Stimulated activated CD8-positive, alpha-beta memory T cell treated with anti-CD3 and anti-CD28 coated beads, Interleukin-12 subunit alpha, Interleukin-12 subunit beta, amount 100 ng/mL, for 24 hours (primary cell): ENCODE data around the gene USF2.

Experiments
- DNase-seq: peaks from one replicate; pipeline ENCODE4 v3.0.0-alpha.2; 2020; ENCODE audit errors: extremely low read depth

The USF2 gene

DNA sequence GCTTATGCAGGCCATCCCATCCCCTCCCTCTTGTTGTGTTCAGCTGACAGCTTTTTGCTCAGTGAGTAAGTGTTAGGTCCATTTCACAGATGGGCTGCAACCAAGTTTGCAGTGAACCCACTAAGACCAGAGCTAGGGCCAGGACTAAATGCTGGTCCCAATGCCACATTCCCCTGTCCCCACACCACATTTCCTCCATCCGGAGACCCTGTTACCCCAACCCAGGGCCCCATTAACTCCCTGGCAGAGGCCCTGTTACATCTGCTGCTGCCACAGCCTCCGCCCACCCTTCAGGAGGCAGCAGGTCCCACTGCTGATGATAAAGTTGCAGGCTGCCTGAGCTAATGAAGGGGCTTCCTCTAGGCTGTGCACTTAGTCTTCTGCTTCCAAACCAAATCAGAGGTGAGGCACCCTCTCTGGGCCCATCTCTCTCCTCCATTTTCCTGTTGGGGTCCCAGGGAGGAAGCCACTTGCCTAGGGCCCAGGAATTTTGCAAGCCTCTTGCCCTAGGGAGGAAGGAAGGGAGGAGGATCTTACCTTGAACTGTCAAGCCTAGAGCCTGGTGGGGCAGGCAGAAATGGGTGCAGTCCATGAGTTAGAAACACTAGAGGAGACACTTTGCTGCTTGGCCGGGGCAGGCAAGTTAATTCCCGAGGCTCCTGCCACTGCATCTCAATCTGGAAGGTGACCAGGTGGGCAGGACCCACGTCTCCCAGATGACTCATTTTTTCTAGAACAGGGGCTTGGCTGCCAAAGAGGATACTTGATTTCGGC, 3.4 kb upstream of the USF2 start:
- DNase-seq: no peak

DNA sequence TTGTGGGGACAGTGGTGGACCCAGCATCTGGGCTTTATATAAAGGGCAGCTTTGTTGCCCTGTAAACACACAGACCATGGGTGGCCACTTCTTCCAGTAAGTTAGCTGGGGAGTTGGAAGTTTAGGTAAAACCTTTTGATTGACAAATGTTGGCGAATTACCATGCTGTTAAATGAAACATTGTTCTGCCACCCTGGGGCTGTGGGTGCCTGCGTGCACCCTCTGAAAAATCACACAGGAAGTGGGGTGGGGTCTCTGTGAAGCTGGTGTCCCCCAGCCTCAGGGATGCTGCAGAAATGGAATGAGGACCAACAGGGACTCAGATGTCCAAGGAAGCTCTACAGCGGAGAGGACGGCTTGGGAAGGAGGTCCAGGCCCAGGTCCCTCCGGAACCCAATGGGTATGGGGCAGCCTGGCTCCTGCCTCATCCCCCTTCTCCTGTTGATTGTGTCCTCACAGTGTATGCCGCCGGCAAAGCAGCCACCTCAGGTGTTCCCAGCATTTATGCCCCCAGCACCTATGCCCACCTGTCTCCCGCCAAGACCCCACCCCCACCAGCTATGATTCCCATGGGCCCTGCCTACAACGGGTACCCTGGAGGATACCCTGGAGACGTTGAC, 2.8 kb upstream of the USF2 start:
- DNase-seq: no peak

DNA sequence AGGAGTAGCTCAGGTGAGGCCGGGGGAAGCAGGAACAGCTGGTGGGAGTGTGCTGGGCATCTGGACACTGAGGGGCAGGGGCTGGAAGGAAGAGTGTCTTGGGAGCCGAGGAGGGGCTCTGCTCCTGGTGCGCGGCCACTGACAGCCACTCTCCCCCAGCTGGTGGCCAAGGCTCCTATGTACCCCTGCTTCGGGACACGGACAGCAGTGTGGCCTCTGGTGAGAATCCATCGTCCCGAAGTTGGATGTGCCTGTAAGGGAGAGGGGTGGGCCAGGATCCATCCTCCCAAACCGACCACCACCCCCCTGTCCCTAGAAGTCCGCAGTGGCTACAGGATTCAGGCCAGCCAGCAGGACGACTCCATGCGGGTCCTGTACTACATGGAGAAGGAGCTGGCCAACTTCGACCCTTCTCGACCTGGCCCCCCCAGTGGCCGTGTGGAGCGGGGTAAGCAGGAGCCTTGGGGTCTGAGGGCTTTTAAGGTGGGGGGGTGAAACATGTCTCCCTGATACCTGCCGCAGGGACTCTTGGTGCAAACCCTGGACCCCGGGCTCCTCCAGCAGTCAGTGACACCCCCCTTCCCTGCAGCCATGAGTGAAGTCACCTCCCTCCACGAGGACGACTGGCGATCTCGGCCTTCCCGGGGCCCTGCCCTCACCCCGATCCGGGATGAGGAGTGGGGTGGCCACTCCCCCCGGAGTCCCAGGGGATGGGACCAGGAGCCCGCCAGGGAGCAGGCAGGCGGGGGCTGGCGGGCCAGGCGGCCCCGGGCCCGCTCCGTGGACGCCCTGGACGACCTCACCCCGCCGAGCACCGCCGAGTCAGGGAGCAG, 2.0 kb upstream of the USF2 start:
- no peak for DNase-seq

DNA sequence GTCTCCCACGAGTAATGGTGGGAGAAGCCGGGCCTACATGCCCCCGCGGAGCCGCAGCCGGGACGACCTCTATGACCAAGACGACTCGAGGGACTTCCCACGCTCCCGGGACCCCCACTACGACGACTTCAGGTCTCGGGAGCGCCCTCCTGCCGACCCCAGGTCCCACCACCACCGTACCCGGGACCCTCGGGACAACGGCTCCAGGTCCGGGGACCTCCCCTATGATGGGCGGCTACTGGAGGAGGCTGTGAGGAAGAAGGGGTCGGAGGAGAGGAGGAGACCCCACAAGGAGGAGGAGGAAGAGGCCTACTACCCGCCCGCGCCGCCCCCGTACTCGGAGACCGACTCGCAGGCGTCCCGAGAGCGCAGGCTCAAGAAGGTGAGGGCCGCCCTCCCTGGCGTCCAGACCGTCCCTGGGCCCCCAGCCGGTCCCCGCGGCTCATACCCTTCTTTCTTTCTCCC, 1.4 kb upstream of the USF2 start:
- DNase-seq: no peak

DNA sequence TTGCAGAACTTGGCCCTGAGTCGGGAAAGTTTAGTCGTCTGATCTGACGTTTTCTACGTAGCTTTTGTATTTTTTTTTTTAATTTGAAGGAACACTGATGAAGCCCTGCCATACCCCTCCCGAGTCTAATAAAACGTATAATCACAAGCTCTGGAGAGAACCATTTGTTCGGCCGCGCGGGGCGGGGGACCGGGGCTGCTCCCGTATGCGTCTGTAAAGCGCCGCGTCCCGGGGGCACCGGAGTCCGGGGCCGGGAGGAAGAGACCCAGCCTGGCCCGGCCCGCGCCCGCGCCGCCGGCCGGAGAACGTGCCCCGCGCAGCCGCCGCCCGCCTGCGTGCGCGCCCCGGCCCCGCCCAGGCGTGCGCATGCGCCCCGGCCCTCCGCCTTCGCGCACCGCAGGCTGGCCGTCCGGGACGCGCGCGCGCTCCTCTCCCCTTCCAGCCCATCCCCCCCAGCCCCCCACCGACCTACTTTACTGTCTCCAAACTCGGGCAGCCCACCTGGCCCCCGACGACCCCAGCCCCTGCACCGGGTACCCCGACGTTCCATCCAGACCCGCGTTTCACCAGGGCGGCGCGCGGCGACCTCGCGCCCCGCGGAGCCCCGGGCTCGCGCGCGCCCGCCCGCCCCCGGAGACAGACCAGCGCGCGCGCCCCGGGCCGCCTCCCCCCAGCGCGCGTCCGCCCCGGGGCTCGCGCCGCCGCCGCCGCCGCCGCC, 785 bp upstream of the USF2 start:
- no peak for DNase-seq

DNA sequence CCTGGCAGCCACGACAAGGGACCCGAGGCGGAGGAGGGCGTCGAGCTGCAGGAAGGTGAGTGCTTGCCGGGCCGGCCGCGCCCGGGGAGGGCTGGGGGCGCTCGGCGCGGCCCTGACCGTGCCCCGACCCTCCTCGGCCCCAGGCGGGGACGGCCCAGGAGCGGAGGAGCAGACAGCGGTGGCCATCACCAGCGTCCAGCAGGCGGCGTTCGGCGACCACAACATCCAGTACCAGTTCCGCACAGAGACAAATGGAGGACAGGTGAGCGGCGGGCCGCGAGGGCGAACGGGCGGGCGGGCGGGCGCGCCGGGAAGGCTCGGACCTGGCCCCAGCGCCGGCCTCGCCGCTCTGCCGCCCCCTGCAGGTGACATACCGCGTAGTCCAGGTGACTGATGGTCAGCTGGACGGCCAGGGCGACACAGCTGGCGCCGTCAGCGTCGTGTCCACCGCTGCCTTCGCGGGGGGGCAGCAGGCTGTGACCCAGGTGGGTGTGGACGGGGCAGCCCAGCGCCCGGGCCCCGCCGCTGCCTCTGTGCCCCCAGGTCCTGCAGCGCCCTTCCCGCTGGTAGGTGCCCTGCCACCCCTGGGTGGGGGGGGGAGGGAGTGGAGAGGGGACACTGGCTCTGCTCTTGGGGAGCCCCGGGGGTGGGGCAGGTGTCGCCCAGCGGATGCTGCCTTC, 816 bp downstream of the USF2 start:
- DNase-seq: no peak

DNA sequence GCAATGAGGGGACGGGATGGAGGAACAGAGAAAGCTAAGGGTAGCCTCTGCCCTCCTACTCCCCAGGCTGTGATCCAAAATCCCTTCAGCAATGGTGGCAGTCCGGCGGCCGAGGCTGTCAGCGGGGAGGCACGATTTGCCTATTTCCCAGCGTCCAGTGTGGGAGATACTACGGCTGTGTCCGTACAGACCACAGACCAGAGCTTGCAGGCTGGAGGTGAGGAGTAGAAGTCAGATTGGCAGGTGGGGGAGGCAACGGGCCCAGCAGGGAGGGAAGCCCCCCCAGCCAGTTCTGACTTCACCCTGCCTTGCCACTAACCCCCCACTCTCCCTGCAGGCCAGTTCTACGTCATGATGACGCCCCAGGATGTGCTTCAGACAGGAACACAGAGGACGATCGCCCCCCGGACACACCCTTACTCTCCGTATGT, 1.6 kb downstream of the USF2 start:
- no peak for DNase-seq

DNA sequence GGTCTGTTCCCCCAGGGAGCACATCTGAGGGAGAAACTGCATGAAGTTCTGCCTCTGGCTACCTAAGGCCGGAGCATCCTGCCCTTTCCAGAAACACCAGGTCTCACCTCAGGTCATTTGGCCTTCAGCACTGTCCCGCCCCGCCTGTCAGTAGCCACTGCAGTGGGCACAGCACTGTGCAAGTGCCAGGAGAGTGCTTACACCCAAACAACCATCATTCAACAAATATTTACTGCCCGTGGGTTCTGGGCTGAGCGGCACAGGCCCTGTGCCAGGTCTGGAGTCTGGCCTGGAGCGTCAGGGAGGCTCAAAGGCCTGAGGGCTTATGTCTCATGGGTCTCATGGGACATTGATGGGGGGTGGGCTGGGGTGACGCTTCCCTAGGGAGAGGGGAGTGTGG, 2.8 kb downstream of the USF2 start:
- DNase-seq: no peak

DNA sequence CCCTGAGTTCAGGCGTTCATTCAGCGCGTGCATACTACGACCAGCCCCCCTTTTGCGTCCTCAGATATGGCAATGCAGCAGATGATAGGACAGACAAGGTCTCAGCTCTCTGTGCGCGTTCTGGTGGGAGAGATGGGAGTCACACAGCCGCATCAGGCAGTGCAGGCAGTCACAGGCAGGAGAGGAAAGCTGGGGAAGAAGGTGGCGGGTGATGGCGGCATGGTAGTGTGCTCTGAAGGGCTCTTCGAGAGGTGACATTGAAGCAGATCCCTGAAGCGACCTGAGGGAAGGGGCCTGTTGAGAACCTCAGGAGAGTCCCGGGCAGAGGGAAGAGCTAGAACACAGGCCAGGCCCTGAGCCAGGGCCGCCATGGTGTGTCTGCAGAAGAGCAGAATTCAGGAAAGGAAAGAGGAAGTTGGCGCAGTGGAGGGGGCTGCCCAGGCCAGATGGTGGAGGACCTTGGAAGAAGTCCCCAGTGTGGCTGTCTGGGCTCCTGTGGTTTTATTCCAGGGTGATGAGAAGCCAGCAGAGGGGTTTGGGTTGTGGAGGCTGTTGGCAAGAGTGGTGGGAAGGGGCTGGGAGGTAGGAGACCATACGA, 3.5 kb downstream of the USF2 start:
- DNase-seq: no peak

DNA sequence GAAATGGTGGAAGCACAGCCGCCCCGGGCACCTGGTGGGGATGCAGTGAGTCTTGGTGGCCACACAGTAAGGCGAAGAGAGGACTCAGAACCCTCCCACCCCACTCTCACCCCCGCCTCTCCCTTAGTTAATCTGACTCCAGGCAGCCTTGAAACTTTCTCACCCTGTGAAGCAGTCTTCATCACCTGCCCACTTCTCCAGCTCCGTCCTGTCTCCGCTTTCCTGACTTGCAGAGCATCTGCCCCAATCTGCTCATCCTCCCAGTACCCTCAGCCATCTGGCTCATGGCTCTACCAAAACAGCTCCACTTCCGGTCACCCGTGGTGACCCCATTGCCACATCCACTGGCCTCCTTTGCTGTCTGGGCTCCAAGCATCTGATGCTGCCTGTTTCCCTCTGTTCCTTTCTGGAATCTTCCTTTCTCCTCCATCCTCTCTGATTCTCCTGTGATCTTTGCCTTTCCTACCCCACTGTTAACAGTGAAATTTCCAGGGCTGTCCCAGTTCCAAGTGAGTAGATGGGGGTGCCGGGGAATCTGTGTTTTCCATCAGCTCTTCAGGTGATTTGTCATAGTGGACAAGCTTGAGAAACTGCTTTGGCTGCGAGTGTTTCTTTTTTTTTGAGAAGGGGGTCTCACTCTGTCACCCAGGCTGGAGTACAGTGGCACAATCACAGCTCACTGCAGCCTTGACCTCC, 4.3 kb downstream of the USF2 start:
- DNase-seq: no peak

DNA sequence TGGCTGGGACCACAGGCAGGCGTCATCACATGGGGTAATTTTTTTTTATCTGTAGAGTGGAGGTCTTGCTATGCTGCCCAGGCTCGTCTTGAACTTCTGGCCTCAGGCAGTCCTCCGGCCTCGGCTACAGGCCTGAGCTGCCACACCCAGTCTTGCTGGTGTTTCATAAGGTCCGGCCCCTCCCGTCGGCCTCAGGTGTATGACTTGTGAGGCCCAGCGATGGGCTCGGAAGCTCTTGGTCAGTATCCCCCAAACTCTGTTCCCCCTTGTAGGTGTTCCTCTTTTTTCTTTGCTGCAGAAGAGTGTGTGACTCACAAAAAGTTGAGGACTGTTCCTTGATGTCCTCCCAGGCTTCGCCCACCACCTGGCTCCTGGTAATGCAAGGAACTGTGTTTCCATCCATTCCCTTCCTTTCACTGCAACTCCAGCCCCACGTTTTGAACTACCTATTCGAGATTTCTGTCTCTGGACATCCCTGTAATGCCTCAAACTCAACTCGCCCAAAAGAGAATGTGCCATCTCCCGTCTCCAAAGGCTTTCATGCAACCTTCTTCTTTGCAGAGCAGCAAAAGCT, 5.0 kb downstream of the USF2 start:
- no peak for DNase-seq

DNA sequence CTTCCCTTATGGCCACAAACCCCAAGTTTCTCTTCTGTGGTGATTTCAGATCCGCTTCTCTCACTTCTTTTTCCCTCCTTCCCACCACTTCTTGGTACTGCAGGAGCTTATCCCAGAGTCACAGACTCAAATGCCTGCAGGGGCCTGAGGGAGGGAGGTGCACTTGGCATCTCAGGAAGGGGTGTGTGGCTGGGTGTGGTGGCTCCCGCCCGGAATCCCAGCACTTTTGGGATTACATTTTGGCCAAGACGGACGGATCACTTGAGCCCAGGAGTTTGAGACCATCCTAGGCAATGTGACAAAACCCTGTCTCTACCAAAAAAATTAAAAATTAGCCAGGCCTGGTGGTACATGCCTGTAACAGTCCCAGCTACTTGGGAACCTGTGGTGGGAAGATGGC, 5.6 kb downstream of the USF2 start:
- no peak for DNase-seq

DNA sequence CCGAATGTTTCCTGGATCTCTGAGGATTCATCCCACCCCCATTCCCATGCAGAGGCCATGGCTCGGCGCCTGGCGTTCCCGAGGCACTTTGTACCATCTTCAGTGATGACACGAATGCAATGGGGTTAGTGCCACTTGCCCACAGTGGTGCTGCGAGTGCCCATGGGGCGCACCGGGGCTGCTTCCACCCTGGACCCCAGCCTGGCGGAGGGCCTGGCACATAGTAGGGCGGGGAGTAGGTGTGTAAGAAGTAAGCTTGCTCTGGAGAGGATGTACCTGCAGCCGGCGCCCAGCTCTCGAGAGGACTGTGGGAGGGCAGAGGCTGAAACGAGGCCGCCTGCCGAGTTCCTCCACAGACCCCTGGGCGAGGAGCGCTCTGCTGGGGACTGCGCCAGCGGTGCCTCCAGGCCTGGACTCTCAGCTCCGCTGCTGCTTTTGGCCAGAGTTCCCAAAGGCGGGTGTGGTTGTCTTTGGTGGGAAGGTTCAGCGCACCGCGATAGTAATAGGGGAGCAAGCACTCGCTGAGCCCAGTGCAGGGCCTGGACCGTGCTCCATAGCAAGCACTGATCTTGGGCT, 8.0 kb downstream of the USF2 start:
- DNase-seq: no peak

DNA sequence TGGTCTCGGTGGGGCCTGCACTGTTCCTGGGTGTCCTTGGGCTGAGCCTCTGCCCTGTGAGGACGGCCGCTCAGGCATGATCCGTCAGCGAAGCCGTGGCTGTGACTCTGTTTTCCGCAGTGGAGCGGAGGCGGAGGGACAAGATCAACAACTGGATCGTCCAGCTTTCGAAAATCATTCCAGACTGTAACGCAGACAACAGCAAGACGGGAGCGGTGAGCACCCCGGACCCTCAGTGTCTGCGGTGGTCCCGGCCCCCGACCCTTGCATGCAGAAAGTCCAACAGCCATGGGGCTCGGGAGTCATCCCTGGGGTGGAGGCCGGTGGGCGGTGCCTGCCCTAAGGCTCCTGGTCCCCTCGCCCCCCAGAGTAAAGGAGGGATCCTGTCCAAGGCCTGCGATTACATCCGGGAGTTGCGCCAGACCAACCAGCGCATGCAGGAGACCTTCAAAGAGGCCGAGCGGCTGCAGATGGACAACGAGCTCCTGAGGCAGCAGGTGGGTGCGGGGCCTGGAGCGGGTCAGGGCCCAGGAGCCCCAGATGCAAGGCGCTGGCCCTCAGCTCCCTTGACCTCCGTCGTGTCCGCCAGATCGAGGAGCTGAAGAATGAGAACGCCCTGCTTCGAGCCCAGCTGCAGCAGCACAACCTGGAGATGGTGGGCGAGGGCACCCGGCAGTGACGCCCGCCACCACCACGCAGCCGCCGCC, 10.0 kb downstream of the USF2 start:
- DNase-seq: no peak

DNA sequence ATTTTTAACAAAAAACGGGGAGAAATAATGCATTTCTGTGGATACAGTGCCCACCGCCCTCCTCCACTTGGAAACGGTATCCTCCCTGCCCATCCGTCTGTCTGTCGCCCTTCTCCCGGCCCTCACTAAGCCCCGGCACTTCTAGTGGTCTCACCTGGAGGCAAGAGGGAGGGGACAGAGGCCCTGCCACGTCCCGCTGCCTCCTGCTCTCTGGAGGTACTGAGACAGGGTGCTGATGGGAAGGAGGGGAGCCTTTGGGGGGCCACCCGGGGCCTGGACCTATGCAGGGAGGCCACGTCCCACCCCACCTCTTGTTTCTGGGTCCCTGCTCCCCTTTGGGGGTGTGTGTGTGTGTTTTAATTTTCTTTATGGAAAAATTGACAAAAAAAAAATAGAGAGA, 10.6 kb downstream of the USF2 start:
- DNase-seq: no peak

DNA sequence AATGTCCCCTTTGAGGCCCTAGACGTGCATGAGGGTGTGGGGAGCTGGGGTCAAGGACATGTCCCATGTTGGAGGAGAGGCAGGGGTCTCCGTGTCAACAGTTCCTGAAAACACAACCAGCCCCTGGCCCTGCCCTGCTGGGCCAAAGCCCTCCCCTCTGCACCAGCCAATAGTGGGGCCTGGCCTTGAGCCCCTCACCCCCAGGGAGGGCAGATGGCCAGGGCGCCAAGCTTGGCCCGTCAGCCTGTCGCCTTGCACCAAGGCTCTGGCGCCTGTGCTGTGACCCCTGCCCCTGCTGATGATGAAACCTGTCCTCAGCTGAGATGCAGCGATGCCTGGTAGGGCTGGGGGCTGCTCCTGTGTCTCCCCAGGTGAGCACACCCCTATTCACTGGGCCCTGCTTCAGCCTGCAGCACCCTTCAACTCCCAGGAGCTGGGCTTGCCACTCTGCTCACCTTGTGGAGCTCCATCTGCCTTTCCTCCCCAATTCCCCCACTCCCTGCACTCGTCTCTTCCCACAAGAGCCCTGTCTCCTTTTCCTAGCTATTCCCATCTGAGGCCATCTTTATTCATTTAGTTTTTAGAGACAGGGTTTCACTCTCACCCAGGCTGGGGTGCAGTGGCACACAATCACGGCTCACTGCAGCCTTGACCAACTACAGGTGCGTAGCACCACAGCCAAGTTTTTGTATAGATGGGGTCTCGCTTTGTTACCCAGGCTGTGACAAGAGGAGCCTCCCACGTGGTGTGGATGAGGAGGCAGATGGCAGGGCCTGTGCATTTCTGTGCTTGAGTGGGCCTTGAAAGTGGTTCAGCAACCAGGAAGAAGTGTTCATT, 11.4 kb downstream of the USF2 start:
- no peak for DNase-seq

DNA sequence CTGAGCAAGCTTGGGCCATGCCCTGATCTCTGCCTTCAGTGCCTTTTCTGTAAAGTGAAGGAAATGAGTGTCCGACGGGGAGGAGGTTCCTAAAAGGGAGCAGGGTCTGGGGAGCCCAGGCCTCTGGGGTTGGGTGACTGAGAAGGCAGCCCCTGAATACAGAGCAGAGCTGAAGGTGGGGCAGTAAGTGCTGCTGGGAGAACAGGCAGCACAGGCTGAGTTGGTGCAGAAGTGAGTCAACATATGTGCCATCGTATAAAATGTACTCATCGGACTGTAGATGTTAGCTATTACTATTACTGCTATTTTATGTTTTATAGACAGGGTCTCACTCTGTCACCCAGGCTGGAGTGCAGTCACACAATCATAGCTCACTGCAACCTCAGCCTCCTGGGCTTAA, 12.5 kb downstream of the USF2 start:
- no peak for DNase-seq
